SW 1271 (cell line): Measurements from ENCODE around the gene ABHD16B.
A peak's percentile ranks its signal among the peaks of the same experiment; 100 is the strongest.

Experiments used
- DNase-seq, 2 experiments: peaks; one replicate each; lab custom pipeline; 2025; lab: John Stamatoyannopoulos, UW

The ABHD16B gene

GRCh38 chr20:63895952-63896263 lies 34.6 kb downstream of the ABHD16B start:
- no peak for DNase-seq

DNA sequence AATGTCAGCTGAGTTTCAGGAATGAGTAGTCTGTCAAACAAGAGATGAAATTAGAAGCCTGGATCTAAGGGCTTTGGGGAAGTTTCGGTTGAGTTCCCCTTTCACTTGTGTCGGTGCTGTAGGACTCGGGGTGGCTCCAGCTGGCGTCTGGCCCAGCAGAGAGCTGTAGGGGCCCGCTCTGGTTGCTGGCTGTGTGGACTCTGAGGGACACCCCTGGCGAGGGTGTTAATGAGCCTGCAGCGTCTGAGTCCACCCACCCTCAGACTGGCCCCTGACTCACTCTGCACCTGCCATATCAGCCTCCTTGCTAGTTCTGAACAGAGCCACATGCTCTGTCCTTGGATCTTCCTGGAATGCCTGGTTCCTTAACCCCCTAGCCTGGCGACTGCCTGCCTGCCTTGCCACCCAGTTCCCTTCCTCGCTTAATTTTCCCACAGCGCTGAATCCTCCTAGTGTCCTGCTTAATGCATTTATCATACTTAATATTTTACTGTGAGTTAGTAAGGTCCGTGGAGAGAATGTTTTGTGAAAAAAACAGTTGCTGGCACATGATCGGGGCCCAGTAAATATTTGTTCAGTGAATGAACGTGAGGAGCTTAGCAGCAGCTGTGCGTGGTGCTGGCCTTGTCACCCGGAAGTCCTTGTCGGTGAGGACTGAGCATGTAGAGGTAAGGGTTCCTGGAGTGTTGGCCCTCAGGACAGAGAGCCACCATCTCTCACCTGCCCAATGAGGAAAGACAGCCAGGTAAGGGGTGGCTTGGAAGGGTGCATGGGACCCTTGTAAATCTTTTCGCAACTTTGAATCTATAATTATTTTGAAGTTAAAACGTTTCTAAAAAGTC lies 35.2 kb downstream of the ABHD16B start:
- DNase-seq = peak in 1 of 2 experiments; percentile 50

- DNase-seq = no peak
Observed at GRCh38 chr20:63897978-63898561, 36.8 kb downstream of the ABHD16B start.

- DNase-seq = no peak
Observed at GRCh38 chr20:63898882-63899558, 37.7 kb downstream of the ABHD16B start.

GRCh38 chr20:63900413-63900812 lies 39.1 kb downstream of the ABHD16B start:
- DNase-seq = no peak

DNA sequence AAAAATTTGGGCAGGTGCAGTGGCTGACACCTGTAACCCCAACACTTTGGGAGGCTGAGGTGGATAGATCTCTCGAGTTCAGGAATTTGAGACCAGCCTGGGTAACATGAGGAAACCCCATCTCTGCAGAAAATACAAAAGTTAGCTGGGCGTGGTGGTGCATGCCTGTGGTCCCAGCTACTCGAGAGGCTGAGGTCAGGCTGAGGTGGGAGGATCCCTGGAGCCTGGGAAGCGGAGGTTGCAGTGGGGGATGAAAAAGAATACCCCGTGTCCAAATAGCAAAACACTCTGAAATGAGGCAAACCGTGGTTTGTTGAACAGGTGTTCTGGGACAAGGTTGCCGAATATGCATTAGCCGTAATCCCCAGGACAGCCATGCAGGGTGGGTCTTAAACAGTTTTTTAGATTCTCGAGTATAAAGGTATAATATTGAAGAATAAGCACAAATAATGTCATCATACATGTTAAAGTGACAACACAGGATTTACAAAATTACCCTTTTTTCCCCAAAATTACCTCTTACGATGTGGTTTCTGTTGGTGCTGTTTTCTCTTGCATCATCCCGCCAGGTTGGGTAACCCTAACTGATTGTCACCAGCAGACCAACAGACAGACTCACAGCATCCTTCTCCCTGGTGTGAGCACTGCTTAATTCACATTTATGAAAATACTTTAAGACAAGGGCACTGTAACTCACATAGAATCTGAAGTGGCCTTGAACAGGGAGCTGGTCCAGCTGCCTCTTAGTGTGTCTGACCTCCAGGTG lies 42.7 kb downstream of the ABHD16B start:
- DNase-seq = no peak

DNA sequence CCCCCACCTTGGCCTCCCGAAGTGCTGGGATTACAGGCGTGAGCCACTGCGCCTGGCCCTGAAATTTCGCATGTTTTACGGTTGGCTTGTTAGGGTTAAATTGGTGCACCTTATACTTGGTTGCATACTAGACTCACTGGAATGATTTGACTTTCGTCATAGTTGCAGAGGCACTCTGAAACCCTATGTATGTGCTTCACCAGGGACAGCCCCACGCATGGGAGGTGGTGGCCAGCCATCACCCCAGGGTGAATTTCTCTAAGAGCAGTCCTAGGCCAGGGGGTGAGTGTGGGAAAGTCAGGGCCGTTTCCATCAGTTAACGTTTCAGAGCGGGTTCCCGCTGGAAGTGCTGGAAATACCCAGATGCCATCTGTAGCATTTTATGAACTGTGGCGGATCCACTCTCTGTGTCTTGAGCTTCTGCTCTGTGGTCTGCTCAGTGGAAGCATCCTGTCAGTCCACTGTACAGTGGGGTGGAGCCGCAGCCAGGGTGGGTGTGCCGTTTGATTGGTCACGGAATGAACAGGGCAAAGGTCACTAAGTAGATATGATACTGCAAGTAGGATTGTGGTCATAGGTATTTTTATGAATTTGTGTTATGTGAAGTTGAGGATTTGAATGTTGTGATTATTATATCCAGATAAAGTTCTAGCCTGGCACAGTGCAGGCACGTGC lies 46.8 kb downstream of the ABHD16B start:
- DNase-seq = no peak

DNA sequence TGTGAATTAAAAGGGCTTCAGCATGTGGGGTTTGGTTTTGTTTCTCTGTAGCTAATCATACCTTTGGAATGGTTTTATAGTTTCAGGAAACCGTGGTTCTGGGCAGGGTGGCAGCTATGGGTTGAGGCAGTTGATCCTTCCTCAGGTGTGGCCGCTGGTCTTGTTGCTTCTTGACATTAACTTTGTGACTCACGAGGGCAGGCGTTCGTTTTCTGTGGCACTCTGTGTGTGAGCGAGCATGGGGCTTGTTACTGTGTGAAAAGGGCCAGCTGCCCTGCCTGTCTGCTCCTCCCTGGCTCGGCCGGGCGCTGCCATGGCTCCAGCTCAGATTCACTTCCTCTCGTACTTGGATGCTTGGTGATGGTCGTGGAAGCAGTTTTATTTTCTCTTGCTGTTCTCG lies 49.9 kb downstream of the ABHD16B start:
- DNase-seq = no peak
